GF-D8 (cell line): ENCODE data around the gene HOXD4.

Experiments used
- DNase-seq: peaks from one replicate; lab custom pipeline; 2025; lab: John Stamatoyannopoulos, UW

Gene HOXD4

DNA sequence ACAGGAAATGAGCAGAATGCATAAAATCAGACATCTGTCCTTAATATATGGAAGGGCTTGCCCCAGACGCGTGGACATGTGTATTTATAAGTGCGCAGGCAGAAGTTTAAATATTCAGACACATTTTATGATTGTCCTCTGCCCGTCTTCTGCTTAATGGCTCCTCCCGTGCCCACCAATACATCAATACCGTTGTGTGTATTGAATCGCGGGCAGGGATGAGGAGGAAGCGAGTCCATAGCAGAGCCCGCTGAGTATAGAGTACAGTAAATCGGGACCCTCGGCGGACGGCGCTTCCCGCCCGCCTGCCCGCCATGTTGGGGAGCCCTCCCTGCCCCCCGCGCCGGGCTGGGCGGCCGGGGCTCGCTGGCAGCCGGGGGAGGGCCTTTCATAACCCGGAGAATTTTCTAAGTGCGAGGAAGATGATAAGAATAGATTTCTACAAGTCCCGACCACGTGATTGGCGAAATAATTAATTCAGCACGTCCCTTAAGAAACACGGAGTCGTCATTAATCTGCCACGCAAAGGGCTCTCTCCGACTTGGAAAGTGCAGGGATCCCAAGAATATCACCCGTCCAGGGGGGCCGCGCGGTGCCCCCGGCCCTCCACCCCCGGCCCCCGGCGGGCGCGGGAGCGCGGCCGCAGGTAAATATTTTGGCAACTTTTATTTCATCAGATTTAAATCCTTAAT, 5.6 kb downstream of the HOXD4 start, which contains the start of gene HOXD3:
TSS of gene HOXD3 (plus strand) at position 501 of the 692 bp plus-strand sequence. CDS start 11,808 bp downstream, outside the sequence.
- no peak for DNase-seq

DNA sequence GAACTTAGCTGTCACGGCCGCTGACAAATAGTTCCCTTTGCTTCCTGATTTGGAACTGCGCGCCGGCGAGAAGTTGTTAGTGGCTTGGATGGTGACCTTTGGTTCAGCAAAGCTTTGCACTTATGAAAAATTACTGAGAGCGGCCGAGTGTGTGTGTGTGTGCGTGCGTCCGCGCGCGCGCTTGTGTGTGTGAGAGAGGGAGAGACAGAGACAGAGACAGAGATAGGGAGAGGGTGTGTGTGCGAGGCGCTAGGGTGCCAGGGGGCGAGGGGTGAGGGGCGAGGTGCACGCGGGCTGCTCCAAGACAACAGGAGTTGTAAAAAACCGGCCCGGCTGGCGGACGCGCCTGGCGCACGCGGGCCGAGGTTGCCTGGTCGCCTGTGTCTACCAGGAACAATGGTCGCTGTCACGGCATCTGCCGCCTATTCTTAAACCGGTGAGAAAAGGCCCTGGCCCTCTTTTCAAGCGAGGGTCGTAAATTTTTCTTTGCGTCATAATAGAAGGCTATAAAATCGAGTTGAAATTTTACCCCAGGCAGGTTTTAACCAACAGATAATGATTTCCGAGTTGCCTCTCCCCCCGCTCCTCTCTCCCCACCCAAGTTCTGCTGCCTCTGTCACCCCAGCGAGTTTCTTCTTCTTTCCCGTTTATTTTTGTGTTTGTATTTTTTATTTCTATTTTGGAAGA, 6.3 kb downstream of the HOXD4 start:
- DNase-seq, result no peak

DNA sequence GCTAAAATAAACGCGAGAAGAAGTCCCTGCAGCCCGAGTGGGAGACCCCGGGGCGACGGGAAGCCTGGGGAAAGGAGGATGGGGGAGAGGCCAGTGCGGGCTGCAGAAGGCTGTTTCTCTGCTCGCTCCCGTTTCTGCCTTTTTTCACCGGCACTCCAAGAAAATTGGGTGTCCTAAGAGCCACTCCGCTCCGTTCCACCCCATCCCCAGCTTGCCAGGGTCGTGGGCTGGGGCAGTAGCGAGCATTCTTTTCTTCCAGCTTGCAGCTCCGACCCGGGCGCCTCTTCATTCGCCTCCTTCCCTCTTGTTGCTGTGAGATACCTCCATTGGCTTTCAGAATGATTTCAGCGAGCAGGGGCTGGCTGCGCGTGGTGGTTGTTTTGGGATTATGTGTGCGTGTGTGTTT, 6.8 kb downstream of the HOXD4 start:
- DNase-seq, result no peak

DNA sequence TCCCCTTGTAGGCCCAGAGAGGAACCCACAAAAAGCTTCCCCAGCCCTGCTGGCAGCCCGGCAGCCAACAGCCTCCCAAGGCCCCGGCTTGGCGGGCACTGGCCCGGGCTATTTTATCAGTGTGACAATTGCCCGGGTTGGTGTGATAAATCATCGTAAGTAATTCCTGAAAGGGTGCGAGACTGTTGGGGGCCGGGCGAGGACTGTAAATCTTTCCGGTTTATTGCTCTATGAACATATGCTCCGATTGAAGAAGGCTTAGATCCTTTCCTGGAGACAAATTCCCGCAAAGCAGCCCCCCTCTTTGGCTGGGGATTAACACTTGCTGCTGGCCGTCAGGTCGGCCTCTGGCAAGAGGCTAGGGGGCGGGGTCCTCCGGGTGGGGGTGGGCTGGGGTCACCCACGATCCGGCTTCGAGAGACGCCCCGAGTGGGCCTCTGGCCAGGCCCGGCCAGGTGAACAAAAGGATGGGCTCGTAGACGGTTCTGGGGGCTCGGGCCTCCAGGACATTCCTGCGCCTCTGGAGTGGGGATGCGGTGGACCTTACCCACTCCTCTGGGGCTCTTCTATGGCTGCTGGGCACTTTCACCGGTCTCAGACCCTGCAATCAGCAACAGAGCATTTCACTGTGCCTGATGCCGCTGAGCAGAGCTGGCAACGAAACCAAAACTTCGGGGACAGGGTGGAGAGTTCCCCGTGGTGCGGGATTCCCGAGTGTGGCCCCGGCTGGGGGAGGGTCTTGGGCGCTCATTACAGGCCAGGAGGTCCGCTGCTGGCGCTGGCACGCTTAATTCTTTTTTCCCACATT, 7.7 kb downstream of the HOXD4 start:
- DNase-seq, result no peak

DNA sequence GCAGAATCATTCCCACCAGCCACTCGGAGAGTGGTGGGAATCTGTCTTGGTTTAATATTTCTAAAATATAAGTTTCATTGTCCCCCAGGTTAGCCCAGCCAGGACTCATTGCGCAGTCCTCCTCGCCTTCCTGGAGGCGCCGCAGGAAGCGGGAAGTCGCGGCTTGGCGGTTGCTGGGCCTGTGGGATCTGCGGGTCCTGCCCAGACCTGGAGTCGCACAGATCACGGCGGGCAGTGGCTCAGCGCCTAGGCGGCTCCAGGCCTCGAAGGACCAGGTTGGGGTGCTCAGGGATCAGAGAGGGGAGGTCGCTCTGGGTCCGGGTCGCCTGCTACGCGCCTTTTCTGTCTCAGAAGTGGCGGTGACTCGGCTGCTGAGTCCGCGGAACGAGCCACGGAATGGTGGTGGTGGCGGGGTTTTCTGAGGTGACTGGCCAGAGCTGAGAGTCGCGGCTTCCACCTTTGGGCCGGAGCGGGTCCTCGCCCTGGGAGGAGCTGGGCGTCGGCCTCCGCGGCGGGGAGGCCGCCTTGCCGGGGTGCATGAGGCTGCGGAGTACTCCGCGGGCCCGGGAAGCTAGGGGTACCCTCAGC, 8.4 kb downstream of the HOXD4 start:
- DNase-seq, result no peak

DNA sequence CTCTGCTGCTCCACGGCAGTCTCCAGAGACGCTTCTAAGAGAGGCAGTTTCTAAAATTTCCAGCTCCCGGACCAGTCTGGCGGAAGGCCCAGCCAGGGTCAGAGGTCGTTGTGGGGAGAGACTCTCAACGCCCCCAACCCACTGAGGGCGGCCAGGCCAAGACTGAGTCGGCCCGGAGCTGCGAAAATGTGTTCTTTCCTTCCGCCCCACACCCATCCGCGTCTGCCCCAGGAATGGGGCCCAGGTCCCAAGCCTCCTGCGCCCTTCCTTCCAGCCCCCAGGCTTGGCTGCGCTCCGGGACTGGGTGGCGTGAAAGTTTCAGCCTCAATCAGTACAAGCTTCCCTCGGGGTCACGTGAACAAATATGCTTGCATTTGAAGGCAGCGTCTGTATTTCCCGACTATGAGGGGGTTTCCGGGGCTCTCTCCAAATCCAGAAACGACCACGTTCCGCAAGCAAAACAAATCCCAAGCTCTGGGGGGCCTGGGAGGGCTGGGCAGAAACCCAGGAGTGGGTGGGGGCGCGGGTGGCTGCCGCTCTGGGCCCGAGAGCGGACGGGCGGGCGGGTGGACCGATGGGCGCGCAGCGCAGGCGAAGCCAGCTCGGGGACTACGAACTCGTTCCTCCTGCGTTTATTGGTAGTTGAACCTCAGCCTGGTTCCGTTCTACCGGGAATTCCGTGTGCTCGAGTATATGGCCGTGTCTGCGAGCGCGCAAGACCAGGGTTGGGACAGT, 9.1 kb downstream of the HOXD4 start:
- DNase-seq, result no peak

DNA sequence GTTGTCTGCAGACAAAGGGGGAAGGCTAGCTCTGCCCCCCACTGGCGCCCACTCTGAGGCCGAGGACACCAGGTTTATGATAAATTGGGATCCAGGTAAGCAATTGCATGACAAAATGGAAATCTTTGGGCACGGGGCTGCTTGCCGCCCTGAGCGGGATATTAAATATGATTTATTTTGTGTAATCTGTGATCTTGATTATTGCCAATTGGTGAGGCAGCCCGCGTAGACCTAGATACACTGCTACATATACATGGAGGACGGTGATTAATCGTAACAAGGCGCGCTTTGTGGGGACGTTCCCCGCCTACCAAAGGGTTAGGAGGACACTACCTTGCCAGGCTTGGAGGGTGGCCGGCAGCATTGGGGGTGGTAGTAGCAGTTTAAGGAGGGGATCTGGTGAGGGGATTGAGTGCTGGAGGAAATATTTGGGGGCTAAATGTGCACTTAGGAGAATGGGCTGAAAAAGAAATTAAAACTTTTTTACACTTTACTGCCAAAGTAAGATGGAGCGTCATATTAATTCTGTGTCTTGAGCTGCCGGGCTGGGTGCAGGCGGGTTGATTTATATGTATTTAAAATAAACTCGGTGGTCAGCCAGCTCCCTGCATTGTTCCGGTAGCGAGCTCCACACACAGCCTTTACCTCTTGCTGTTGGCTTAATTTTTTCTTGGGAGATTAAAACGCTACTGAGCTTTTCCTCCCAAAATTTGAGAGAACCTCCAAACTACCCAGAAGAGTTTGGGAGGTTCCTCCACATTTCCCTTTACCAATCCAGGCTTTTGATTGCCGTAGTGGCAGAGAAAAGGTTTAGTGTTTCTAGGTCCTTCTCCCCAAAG, 9.9 kb downstream of the HOXD4 start:
- no peak for DNase-seq

DNA sequence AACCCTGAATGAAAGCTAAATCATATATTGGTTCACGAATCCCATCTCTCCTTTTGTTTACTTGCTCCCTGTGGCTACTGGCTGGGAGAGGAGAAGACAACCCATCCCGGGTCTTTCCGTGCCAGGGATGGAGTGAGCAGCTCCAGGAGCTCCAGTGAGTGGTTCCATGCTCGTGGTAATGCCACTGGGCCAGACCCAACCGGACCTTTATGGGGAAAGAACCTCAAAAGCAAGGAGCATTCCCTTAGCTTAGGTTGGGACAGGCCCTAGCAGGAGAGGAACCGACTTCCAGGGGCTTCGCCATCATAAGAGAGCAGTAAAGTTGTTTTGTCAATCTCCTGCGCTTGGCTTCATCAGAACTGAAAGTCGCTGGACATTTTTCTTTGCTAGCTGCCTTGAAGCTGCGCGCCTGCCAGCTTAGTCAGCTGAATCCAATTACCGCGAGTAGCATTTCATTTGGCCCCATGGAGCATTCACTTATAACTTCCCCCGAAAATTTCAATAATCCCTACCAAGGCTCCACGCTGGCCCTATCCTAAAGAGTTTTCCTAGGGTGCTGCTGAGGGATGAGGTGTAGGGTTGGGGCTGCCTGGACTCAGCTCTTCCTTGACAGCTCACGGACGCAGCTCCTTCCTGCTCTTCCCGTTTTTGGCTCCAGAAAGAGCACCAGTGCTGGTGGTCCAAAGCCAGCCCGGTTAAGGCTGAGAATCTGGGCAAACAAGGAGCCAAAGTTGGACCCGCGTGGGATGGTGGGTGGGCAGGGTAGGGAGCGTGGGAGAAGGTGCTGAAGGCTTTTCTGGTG, 10.7 kb downstream of the HOXD4 start:
- DNase-seq, result no peak

DNA sequence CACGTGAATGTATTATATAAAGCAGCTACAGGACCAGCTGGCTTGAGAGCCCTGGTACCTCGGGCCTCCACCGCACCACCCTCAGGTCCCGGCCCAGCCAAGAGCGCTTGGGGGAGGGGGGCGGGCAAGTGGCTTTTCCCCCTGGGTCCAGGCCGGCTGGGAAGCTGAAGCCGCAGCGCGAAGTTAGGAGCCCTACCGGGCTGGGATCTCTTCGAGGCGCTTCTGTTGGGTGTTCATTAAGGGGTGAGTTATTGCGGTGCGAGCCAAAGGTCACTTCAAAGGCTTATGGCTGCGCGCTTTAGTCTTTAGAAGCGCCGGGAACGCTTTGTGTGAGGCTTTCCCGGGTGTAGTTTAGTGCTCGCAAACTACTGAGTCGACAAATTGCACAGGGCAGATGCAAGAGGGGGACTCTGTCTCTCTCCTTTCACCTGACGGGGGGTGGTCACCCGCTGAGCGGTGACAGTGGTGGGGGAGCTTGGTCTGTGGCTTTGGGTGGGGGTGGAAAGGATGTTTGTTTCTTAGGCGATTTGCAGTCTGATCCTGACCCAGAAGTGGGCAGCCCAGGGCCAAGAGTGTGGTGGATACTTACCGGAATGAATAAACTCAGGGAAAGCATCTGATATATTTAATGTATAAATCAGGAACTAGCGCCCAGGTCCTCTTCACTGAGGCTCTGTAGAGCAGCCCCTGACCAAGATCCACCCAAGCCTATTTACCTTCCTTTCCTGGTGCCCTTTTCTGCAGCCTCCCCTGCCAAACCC, 11.7 kb downstream of the HOXD4 start:
- DNase-seq, result no peak

DNA sequence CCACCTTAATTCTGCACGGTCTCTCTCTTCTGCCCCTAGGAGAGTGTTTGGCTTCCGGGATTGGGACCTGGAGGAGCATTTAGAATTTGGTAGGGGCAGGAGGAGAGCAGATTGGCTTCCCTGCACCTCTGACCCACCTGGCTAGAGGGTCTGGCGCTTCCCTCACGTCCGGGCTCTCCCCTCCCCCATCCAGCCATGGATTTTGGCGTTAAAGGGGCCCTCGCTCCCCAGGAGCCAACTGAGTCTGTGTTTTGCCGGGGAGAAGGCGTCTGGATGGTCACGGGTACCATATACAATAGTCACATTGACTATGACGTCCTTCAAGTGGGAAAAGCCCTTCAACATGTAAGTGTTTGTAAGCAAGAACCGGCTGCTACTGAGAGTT, 12.3 kb downstream of the HOXD4 start:
- no peak for DNase-seq

DNA sequence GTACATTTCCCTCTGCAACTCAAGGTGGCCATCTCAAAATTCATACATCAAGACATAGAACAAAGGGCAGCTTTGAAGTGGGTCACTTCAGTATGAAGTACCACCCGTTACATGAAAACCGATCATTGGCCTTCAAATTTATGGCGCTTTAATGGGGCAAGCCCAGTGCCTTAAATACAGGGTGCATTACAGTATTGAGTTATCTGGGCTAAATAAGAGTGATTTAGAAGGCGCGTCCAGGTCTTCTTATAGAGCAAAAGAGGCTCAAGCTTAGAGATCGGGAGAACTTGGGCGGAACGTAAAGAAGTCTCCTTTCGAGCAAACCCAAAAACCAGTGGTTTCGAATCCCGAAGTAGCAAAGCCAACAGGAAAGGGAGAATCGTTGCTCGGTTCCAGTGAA, 12.9 kb downstream of the HOXD4 start:
- no peak for DNase-seq

DNA sequence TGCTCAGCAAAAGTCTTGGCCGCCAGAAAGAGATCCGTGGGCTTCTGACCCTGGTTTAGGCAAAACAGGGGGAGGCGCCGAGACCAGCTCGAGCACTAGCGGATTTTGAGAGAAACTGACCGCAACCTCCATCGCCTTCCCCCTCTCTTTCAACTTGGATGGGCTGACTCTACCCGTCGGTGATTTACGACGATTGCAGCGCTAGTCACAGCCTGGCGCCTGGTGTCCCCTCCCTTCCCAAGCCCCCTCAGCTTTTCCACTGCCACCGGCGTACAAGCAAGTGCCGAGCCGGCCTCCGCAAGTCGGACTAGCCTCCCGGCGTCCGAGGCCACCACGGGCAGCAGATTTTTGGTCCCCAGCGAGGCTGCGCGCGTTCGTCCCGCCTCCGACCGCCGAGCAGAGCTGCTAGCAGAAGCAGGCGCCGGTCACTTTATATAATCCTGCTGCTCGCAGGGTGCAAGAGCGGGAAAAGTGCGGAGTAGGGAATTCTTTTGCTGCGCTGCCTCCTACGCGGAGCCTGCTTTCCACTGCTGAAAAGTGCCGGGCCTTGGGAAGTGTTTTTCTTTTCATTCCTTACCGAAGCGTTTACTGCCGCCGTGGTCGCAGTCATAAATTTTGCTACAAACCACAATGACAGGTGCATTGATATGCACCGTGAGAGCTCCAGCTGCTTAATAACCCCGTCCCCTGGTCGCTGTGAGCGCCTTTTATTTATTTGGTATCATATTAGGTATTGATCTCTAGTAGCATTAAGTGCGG, 13.4 kb downstream of the HOXD4 start:
- DNase-seq, result no peak

DNA sequence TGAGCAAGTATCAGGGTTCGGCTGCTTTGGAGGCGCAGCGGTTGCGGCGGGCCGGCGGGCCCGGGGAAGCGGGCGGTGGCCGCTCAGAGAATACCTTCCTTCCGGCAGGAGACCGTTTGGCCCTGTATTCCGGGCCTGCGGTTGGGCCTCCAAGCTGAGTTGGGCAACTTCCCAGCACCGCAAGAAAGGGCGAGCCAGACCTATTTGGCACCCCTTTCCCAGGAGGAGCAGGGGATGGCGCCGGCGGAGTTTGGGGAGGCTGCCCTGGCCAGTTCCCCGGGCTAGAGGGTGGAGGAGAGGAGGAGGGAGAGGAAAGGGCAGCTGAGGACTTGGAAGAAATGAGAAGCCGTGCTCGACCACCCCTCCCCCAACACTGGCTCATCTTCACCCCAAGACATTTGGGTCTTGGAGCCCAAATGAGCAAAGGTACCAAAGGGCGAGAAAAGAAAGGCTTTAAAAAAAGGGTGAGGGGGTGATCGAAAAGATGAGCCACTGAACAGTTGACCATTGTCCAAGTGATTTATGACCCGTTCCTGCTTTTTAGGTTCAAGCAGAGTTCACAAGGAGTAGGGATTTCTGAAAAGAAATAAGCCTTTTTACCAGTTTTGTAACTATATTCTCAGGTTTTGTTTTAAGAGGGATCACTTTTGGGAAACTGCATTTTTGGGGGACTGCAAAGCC, 14.2 kb downstream of the HOXD4 start:
- DNase-seq, result no peak

DNA sequence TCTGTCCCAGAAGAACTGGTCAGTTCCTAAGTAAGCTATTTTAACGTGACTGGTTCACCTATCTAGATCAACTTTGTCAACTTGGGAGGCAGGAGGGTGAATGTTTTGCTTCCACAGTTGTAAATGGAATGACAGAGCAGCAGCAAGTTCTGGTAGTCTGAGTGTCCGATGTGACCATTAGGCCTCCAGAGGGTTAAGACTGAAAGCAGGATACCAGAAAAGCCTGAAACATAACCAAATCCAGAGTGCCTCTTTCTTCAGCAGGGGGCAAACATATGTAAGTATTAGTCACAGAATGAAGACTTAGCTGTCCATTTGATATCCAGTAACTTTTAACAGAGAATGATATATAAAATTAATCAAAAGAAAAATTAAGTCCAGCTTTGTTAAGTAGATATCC, 14.9 kb downstream of the HOXD4 start:
- DNase-seq, result no peak

DNA sequence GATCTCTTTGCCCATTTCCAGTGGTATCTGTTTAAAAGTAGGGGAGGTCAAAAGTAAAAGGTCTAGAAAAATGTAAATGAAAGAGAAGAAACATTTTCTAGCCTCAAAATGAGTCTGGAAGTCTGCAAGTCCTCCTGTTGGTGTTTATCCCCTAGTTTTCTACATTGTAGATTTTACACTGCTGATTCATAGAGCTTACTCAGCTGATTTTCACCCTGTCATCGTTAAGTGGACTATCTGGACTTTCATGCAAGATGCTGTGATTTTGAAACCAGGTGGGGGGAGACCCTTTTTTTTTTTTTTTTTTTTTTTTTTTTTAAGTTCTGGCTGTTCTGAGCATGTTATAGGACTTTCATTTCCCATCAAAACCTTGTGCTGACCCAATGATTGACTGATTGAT, 16.0 kb downstream of the HOXD4 start:
- DNase-seq, result no peak

DNA sequence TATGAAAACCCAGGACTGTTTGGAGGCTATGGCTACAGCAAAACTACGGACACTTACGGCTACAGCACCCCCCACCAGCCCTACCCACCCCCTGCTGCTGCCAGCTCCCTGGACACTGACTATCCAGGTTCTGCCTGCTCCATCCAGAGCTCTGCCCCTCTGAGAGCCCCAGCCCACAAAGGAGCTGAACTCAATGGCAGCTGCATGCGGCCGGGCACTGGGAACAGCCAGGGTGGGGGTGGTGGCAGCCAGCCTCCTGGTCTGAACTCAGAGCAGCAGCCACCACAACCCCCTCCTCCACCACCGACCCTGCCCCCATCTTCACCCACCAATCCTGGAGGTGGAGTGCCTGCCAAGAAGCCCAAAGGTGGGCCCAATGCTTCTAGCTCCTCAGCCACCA, 17.8 kb downstream of the HOXD4 start:
- no peak for DNase-seq

DNA sequence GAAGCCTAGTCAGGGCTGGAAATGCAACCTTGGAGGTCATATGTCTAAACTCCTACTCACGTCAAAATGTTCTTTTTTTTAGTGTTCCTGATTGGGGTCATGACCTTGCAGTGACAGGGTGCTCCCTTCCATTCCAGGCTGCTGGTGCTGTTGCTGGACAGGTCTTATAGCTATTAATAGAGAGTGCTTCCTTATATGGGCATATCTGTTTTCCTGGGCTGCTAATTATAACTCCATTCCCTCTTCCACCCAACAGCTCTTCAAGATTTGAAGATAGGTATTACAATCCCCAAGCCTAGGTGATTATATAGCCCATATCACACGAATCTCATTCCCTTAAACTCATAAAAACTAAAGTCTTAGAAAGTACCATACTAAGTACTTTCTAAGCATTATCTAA, 18.4 kb downstream of the HOXD4 start:
- no peak for DNase-seq
